Epithelial cell of proximal tubule (primary cell): ENCODE measurements around the gene CASP9. TPM values are rescaled to one million over a fixed set of nuclear protein-coding genes. Genes with fewer than 3 reads are reported as not detected.
"Not testable (repeated sequence)": the region's sequence is repeated elsewhere in the genome, so short reads cannot be mapped to it uniquely, and the experiment has no call there.

Experiments used
- DNase-seq: peaks from one replicate; pipeline ENCODE4 v3.0.0-alpha.2; 2011; ENCODE audit warnings: low read depth
- H3K4me3 ChIP-seq: 2 replicates; pipeline ENCODE4 v1.5.1; 2011; ENCODE audit warnings: low read depth, mild to moderate bottlenecking, low read length
- CTCF ChIP-seq: conservative IDR thresholded peaks from 2 replicates; pipeline ENCODE4 v1.5.1; 2012; ENCODE audit warnings: low read depth, mild to moderate bottlenecking, low read length
- total RNA-seq: library from RNA; depleted of rRNA; stranded (reverse); fragments of >200 nt; gene quantifications from 2 replicates; pipeline ENCODE4 v1.2.3, GENCODE V29; 2015

The CASP9 gene
- total RNA-seq, 1 donor from 2014 or later = 24.2 TPM

GRCh38 chr1:15522551-15522950, 1.5 kb downstream of the CASP9 start:
- TF ChIP-seq CTCF = no peak
- H3K4me3 ChIP-seq = no peak overlapping the region
- no peak for DNase-seq

- not testable (repeated sequence) for H3K4me3 ChIP-seq, DNase-seq
Observed at GRCh38 chr1:15521206-15521906, 2.7 kb downstream of the CASP9 start.

GRCh38 chr1:15519625-15520024, 4.4 kb downstream of the CASP9 start:
- H3K4me3 ChIP-seq = no peak overlapping the region
- no peak for DNase-seq
- no peak for TF ChIP-seq CTCF

- H3K4me3 ChIP-seq = no peak overlapping the region
- no peak for TF ChIP-seq CTCF
- no peak for DNase-seq
Observed at GRCh38 chr1:15515022-15515663, 8.9 kb downstream of the CASP9 start.

GRCh38 chr1:15514557-15514956, 9.5 kb downstream of the CASP9 start:
- H3K4me3 ChIP-seq, DNase-seq: not testable (repeated sequence)

GRCh38 chr1:15513919-15514318, 10.1 kb downstream of the CASP9 start:
- no peak for DNase-seq
- TF ChIP-seq CTCF = no peak
- no peak overlapping the region for H3K4me3 ChIP-seq

GRCh38 chr1:15513192-15513591, 10.8 kb downstream of the CASP9 start:
- no peak overlapping the region for H3K4me3 ChIP-seq
- TF ChIP-seq CTCF = no peak
- no peak for DNase-seq

GRCh38 chr1:15510611-15511405, 13.2 kb downstream of the CASP9 start:
- H3K4me3 ChIP-seq = no peak overlapping the region
- no peak for TF ChIP-seq CTCF
- DNase-seq = no peak
